ENCODE results near the gene RGS14. TPM values are rescaled to one million over a fixed set of nuclear protein-coding genes. Genes with fewer than 3 reads are reported as not detected.

RGS14 gene
- total RNA-seq, 1 donor from 2014 or later = 6.2 TPM

DNA sequence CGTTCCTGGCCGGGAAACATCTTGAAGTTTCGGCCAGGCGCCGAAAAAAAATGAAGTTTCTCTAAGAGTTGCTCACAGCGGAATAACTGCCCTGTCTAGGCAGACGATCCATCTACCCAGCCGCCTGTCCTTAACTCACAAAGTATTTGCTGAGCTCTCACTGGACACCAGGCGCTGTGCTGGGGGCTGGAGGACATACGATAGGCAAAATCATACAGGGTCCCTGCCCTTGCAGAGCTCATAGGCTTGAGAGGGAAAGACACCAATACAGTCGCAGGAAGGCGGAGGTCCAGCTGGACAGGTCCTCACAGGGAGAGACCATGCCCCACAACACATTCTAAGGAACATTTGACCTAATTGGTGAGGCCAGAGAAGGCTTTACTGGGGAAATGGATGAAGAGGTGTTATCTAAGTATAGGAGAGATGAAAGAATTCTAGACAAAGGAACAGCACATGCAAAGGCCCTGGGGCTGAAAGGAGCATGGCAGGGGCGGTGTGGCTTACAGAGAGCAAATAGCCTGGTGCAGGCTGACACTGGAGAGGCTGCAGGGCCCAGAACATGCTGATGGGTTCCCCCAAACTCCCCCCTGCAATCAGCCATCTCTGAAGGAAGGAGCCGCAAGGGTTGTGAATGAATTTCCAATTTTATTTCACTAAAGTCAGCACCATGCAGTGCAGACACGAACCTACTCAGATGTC lies 44.0 kb upstream of the RGS14 start:
- TF ChIP-seq, protein P1, sequence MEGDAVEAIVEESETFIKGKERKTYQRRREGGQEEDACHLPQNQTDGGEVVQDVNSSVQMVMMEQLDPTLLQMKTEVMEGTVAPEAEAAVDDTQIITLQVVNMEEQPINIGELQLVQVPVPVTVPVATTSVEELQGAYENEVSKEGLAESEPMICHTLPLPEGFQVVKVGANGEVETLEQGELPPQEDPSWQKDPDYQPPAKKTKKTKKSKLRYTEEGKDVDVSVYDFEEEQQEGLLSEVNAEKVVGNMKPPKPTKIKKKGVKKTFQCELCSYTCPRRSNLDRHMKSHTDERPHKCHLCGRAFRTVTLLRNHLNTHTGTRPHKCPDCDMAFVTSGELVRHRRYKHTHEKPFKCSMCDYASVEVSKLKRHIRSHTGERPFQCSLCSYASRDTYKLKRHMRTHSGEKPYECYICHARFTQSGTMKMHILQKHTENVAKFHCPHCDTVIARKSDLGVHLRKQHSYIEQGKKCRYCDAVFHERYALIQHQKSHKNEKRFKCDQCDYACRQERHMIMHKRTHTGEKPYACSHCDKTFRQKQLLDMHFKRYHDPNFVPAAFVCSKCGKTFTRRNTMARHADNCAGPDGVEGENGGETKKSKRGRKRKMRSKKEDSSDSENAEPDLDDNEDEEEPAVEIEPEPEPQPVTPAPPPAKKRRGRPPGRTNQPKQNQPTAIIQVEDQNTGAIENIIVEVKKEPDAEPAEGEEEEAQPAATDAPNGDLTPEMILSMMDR (IDR thresholded peaks at IDR 0.05) = no peak
- no peak overlapping the region for H3K27ac Mint-ChIP-seq (ENCODE audit: unreplicated experiment)
- H3K36me3 Mint-ChIP-seq (ENCODE audit: unreplicated experiment) = peaks cover 2% of the 10 kb centered on the region

GRCh38 chr5:177314376-177315342 lies 43.1 kb upstream of the RGS14 start:
- Mint-ChIP-seq H3K36me3 (ENCODE audit: unreplicated experiment) (peaks cover 6% of the 10 kb centered on the region), H3K4me1 (ENCODE audit: unreplicated experiment) (peaks cover 29% of the 10 kb centered on the region), H3K27me3 (ENCODE audit: unreplicated experiment) (no peaks in the 10 kb centered on the region), H3K4me3 (ENCODE audit: unreplicated experiment) (no peak overlapping the region), H3K27ac (ENCODE audit: unreplicated experiment) (no peak overlapping the region), H3K9me3 (ENCODE audit: unreplicated experiment) (no peaks in the 10 kb centered on the region)
- TF ChIP-seq, protein P1 (IDR thresholded peaks at IDR 0.05) = no peak
- DNase-seq (ENCODE audit: extremely low spot score, unreplicated experiment) = no peak

More for the DNA sequence above, 44.0 kb upstream of the RGS14 start:
- no peaks in the 10 kb centered on the region for H3K9me3 Mint-ChIP-seq (ENCODE audit: unreplicated experiment)
- peaks cover 29% of the 10 kb centered on the region for H3K4me1 Mint-ChIP-seq (ENCODE audit: unreplicated experiment)
- DNase-seq (ENCODE audit: extremely low spot score, unreplicated experiment) = no peak
- no peaks in the 10 kb centered on the region for H3K27me3 Mint-ChIP-seq (ENCODE audit: unreplicated experiment)
- H3K4me3 Mint-ChIP-seq (ENCODE audit: unreplicated experiment) = no peak overlapping the region

DNA sequence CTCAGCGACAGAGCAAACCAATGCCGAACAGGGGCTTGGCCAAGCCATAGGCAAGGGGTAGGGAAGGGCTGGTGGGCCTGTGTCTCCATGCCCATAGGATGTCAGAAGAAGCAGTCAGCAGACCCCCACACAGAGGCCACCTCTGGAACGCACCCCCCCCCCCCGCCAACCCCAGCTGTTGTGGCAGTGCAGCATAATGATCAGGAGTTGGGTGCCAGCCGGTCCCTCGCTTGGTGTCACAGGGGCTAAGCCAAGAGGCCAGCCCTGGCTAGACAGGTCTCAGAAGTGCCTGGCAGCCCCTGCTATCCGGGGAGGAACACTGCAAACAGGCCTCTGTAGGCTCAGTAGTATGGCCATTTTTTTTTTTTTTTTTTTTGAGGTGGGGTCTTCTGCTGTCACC lies 42.3 kb upstream of the RGS14 start:
- H3K9me3 Mint-ChIP-seq (ENCODE audit: unreplicated experiment) = no peaks in the 10 kb centered on the region
- TF ChIP-seq, protein P1 (IDR thresholded peaks at IDR 0.05) = no peak
- peaks cover 23% of the 10 kb centered on the region for H3K4me1 Mint-ChIP-seq (ENCODE audit: unreplicated experiment)
- H3K27ac Mint-ChIP-seq (ENCODE audit: unreplicated experiment) = no peak overlapping the region
- no peak for DNase-seq (ENCODE audit: extremely low spot score, unreplicated experiment)
- H3K4me3 Mint-ChIP-seq (ENCODE audit: unreplicated experiment) = no peak overlapping the region
- peaks cover 6% of the 10 kb centered on the region for H3K36me3 Mint-ChIP-seq (ENCODE audit: unreplicated experiment)
- H3K27me3 Mint-ChIP-seq (ENCODE audit: unreplicated experiment) = no peaks in the 10 kb centered on the region

- no peak for DNase-seq (ENCODE audit: extremely low spot score, unreplicated experiment)
- Mint-ChIP-seq H3K27me3 (ENCODE audit: unreplicated experiment) (no peaks in the 10 kb centered on the region), H3K4me3 (ENCODE audit: unreplicated experiment) (no peak overlapping the region)
Observed at GRCh38 chr5:177316005-177316404, 41.7 kb upstream of the RGS14 start.

More at GRCh38 chr5:177316005-177316404, 41.7 kb upstream of the RGS14 start:
- Mint-ChIP-seq H3K4me1 (ENCODE audit: unreplicated experiment) (peaks cover 18% of the 10 kb centered on the region), H3K27ac (ENCODE audit: unreplicated experiment) (no peak overlapping the region), H3K9me3 (ENCODE audit: unreplicated experiment) (no peaks in the 10 kb centered on the region), H3K36me3 (ENCODE audit: unreplicated experiment) (peaks cover 6% of the 10 kb centered on the region)
- TF ChIP-seq, protein P1 (IDR thresholded peaks at IDR 0.05) = no peak
